ENCODE results near the gene RNF151. TPM values are rescaled to one million over a fixed set of nuclear protein-coding genes. Genes with fewer than 3 reads are reported as not detected.
A peak's percentile ranks its signal among the peaks of the same experiment; 100 is the strongest.

Gene RNF151
- total RNA-seq, 1 experiment from 2014 or later, result 0.28 TPM

GRCh38 chr16:1984347-1985225, 17.9 kb downstream of the RNF151 start:
- Histone ChIP-seq H4K5ac (ENCODE audit: insufficient read length, low read depth, low read length) (no peak overlapping the region), H2AK5ac (ENCODE audit: insufficient read length, low read length) (no peak overlapping the region), H4K91ac (ENCODE audit: insufficient read length, low read depth, low read length) (no peak overlapping the region), H3K14ac (ENCODE audit: insufficient read depth, low read length) (peak overlapping the region; percentile 52; the same call in 1 of the 2 replicates), H3K79me2 (ENCODE audit: insufficient read depth, low read length) (no peaks in the 10 kb centered on the region; the same call in 1 of the 2 replicates), H3K4ac (ENCODE audit: low read depth, low read length) (no peak overlapping the region), H2BK20ac (ENCODE audit: low read depth, low read length, poor library complexity, severe bottlenecking) (no peak overlapping the region), H4K8ac (replicated peaks; ENCODE audit: insufficient read length, low read depth, low read length) (no peak overlapping the region), H3K27ac (ENCODE audit: insufficient read length, low read depth, low read length) (no peak overlapping the region), H3K9me3 (ENCODE audit: control insufficient read depth, low read depth, low read length) (no peaks in the 10 kb centered on the region), H2BK5ac (ENCODE audit: insufficient read length, low read length) (no peak overlapping the region), H3K23ac (ENCODE audit: insufficient read length, low read depth, low read length) (no peak overlapping the region), H3K56ac (ENCODE audit: insufficient read length, low read depth, low read length) (no peak overlapping the region), H2AFZ (ENCODE audit: low read length) (no peak overlapping the region), H3K18ac (ENCODE audit: insufficient read length, low read depth, low read length) (peak overlapping the region; percentile 38), H3K4me2 (ENCODE audit: insufficient read depth, insufficient read length, low read length) (peak overlapping the region; percentile 81), H3K79me1 (ENCODE audit: insufficient read depth, low read depth, low read length, poor library complexity, severe bottlenecking) (no peaks in the 10 kb centered on the region), H2BK120ac (ENCODE audit: low read depth, low read length, poor library complexity, severe bottlenecking) (no peak overlapping the region), H3K9ac (ENCODE audit: extremely low read depth, insufficient read length, low read length) (peak overlapping the region; percentile 52), H2BK15ac (ENCODE audit: low read depth, low read length) (no peak overlapping the region), H3K4me1 (ENCODE audit: insufficient read depth, low read length) (no peaks in the 10 kb centered on the region; the same call in 1 of the 2 replicates), H3K23me2 (ENCODE audit: insufficient read length, low read depth, low read length, poor library complexity, severe bottlenecking) (peaks cover 25% of the 10 kb centered on the region), H2BK12ac (ENCODE audit: insufficient read length, low read depth, low read length) (no peak overlapping the region), H4K20me1 (ENCODE audit: control insufficient read depth, insufficient read depth, insufficient read length) (peaks cover 2% of the 10 kb centered on the region), H3K27me3 (ENCODE audit: insufficient read depth, low read length) (peaks cover 26% of the 10 kb centered on the region), H3T11ph (ENCODE audit: low read length) (no peak overlapping the region)
- peak overlapping the region; percentile 85 to 88 for H3K4me3 Mint-ChIP-seq
- H3K36me3 Mint-ChIP-seq (ENCODE audit: insufficient read depth in 1 of 3, low read depth in 3 of 3), result peaks cover 0 to 20% (median 18%) of the 10 kb centered on the region in 3 experiments
- H3K9me3 Mint-ChIP-seq, result no peaks in the 10 kb centered on the region; a peak in 1 of 5 replicates
- peak overlapping the region in 2 of 3 experiments; percentile 26 to 92; a peak in 3 of 7 replicates for H3K27ac Mint-ChIP-seq
- peaks cover 30 to 37% of the 10 kb centered on the region in 2 experiments for H3K4me1 Mint-ChIP-seq
- TF ChIP-seq CTCF (conservative IDR thresholded peaks at IDR 0.05), result no peak
- peaks cover 57% of the 10 kb centered on the region for H3K27me3 Mint-ChIP-seq (ENCODE audit: low read depth)
- WGBS (ENCODE audit: extremely low coverage, insufficient read length, low lambda C conversion rate), result no CpG with 5 or more reads among the region's 58 CpGs
- DNase-seq, result peak; percentile 58

Measured in H9 (cell line).